BE2C (cell line): Measurements from ENCODE around the gene SH3RF3.

Experiments used
- DNase-seq: peaks from one replicate; pipeline ENCODE4 v3.0.0-alpha.2; 2020
- H3K27me3 ChIP-seq: fragments of 250-450 bp; sonication (Bioruptor Pico); 2 replicates; pipeline ENCODE4 v1.5.1; 2020; ENCODE audit warnings: mild to moderate bottlenecking
- H3K36me3 ChIP-seq: fragments of 250-450 bp; sonication (Bioruptor Pico); 2 replicates; pipeline ENCODE4 v1.5.1; 2020; ENCODE audit warnings: mild to moderate bottlenecking
- H3K4me1 ChIP-seq: fragments of 250-450 bp; sonication (Bioruptor Pico); 2 replicates; pipeline ENCODE4 v1.5.1; 2020
- H3K4me3 ChIP-seq: 2 replicates; pipeline ENCODE4 v1.5.1; 2011; ENCODE audit warnings: low read depth, low read length
- H3K9me3 ChIP-seq: fragments of 250-450 bp; sonication (Bioruptor Pico); 2 replicates; pipeline ENCODE4 v1.5.1; 2020
- TF ChIP-seq, protein P1 (sequence below): IDR thresholded peaks from 2 replicates; pipeline ENCODE4 v1.5.1; 2012; ENCODE audit warnings: mild to moderate bottlenecking, low read depth, low read length

SH3RF3 gene

GRCh38 chr2:109487536-109487869 lies 358.5 kb downstream of the SH3RF3 start:
- no peaks in the 10 kb centered on the region for H3K27me3 ChIP-seq
- no peaks in the 10 kb centered on the region for H3K4me1 ChIP-seq
- DNase-seq, result no peak
- no peaks in the 10 kb centered on the region for H3K9me3 ChIP-seq
- H3K4me3 ChIP-seq, result no peak overlapping the region
- TF ChIP-seq, protein P1, sequence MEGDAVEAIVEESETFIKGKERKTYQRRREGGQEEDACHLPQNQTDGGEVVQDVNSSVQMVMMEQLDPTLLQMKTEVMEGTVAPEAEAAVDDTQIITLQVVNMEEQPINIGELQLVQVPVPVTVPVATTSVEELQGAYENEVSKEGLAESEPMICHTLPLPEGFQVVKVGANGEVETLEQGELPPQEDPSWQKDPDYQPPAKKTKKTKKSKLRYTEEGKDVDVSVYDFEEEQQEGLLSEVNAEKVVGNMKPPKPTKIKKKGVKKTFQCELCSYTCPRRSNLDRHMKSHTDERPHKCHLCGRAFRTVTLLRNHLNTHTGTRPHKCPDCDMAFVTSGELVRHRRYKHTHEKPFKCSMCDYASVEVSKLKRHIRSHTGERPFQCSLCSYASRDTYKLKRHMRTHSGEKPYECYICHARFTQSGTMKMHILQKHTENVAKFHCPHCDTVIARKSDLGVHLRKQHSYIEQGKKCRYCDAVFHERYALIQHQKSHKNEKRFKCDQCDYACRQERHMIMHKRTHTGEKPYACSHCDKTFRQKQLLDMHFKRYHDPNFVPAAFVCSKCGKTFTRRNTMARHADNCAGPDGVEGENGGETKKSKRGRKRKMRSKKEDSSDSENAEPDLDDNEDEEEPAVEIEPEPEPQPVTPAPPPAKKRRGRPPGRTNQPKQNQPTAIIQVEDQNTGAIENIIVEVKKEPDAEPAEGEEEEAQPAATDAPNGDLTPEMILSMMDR, result no peak
- no peaks in the 10 kb centered on the region for H3K36me3 ChIP-seq

GRCh38 chr2:109487871-109488655 lies 359.1 kb downstream of the SH3RF3 start:
- no peak overlapping the region for H3K4me3 ChIP-seq
- no peaks in the 10 kb centered on the region for H3K36me3 ChIP-seq
- no peaks in the 10 kb centered on the region for H3K4me1 ChIP-seq
- no peaks in the 10 kb centered on the region for H3K27me3 ChIP-seq
- TF ChIP-seq, protein P1, result no peak
- DNase-seq, result no peak
- no peaks in the 10 kb centered on the region for H3K9me3 ChIP-seq

DNA sequence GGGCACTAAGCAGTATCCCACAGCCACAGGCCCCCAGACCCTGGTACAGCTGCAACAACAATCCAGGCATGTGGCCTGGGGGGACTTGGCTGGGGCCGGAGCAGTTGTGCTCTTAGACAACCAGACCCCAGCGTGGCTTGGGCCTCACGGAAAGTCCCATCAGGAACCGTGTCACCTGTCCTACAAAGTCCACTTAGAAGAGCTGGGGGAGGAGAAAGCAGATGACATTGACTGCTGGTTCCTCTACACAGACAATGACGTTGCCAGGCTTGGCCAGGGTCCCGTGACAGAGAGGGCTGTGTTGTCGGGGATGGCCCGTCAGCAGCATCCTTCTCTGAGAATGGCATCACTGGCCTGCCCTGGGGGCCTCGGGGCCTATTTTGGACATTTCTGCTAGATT lies 360.3 kb downstream of the SH3RF3 start:
- Histone ChIP-seq H3K27me3 (no peaks in the 10 kb centered on the region), H3K36me3 (no peaks in the 10 kb centered on the region), H3K9me3 (no peaks in the 10 kb centered on the region), H3K4me1 (no peaks in the 10 kb centered on the region), H3K4me3 (no peak overlapping the region)
- TF ChIP-seq, protein P1, result no peak
- DNase-seq, result no peak

- no peaks in the 10 kb centered on the region for H3K36me3 ChIP-seq
- TF ChIP-seq, protein P1, result no peak
Observed at GRCh38 chr2:109493176-109493935, 364.4 kb downstream of the SH3RF3 start.

DNA sequence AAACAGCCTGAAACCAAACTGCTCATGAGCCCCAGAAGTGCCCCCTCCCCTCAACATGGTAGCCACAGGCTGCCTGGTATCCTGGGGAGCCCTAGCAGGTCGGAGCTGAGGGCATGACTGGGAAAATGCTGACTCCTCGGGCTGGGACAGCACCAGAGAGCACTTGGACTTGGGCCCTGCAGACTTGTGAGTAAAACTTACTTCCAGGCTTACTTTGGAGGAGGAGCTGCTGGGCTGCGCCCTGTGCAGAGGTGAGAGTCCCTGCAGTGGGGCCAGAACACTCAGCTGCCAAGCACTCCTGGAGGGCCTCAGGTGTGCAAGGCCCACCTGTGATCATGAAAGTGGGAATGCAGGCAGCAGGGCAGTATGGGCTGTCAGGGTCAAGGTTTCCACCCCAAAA lies 365.3 kb downstream of the SH3RF3 start:
- DNase-seq, result no peak

More at GRCh38 chr2:109493176-109493935, 364.4 kb downstream of the SH3RF3 start:
- Histone ChIP-seq H3K4me1 (no peaks in the 10 kb centered on the region), H3K4me3 (no peak overlapping the region), H3K27me3 (no peaks in the 10 kb centered on the region), H3K9me3 (no peaks in the 10 kb centered on the region)
- no peak for DNase-seq

More for the DNA sequence above, 365.3 kb downstream of the SH3RF3 start:
- Histone ChIP-seq H3K4me1 (no peaks in the 10 kb centered on the region), H3K9me3 (no peaks in the 10 kb centered on the region), H3K36me3 (no peaks in the 10 kb centered on the region), H3K4me3 (no peak overlapping the region), H3K27me3 (no peaks in the 10 kb centered on the region)
- TF ChIP-seq, protein P1, result no peak
